PC-3 (cell line): ENCODE data around the gene TRIM21. TPM values are rescaled to one million over a fixed set of nuclear protein-coding genes. Genes with fewer than 3 reads are reported as not detected.

Experiments
- ATAC-seq: fragments of 200-7000 bp; cut with Tn5 transposase; 2 replicates; pipeline ENCODE4 v1.9.1; 2020; ENCODE audit warnings: mild to moderate bottlenecking, moderate library complexity
- BruUV-seq: library from RNA; stranded (reverse); fragments of 400-500 nt; replicated peaks from 2 replicates; lab custom pipeline; 2021; lab: Mats Ljungman, UMichigan
- CTCF ChIA-PET: fragments of 300-600 bp; sonication (Branson Sonifier 250); formaldehyde crosslinking; loops from one replicate; lab custom pipeline; 2022; ENCODE audit warnings: antibody characterized with exemption; lab: Charles Lee
- POLR2A ChIA-PET: fragments of 300-600 bp; sonication (Branson Sonifier 250); formaldehyde crosslinking; loops from one replicate; lab custom pipeline; 2022; ENCODE audit warnings: antibody characterized with exemption; ENCODE audit not compliant: unreplicated experiment; lab: Charles Lee
- DNase-seq: peaks from one replicate; pipeline ENCODE4 v3.0.0-alpha.2; 2015
- H2AFZ ChIP-seq: fragments of 300-600 bp; sonication (generic); 2 replicates; pipeline ENCODE4 v1.6.0; 2016; ENCODE audit warnings: antibody characterized with exemption, low read length
- H3F3A ChIP-seq: fragments of 300-600 bp; sonication (generic); one replicate; pipeline ENCODE4 v1.6.0; 2017; ENCODE audit warnings: antibody characterized with exemption, low read length, control low read depth, mild to moderate bottlenecking; ENCODE audit not compliant: unreplicated experiment
- H3K27ac ChIP-seq: fragments of 300-600 bp; sonication (generic); 2 replicates; pipeline ENCODE4 v1.5.1; 2016; ENCODE audit warnings: mild to moderate bottlenecking, low read length
- H3K27me3 ChIP-seq: fragments of 300-600 bp; sonication (generic); 2 replicates; pipeline ENCODE4 v1.6.1; 2016; ENCODE audit warnings: low read length, mixed read lengths
- H3K36me3 ChIP-seq: fragments of 300-600 bp; sonication (generic); 2 replicates; pipeline ENCODE4 v1.6.1; 2016; ENCODE audit warnings: low read depth, mixed run types, low read length, mixed read lengths
- H3K4me1 ChIP-seq: fragments of 300-600 bp; sonication (generic); 2 replicates; pipeline ENCODE4 v1.5.1; 2016; ENCODE audit warnings: low read length; ENCODE audit not compliant: insufficient read depth
- H3K4me2 ChIP-seq: fragments of 300-600 bp; sonication (generic); 2 replicates; pipeline ENCODE4 v1.6.0; 2016; ENCODE audit warnings: low read length
- H3K4me3 ChIP-seq: fragments of 300-600 bp; sonication (generic); 2 replicates; pipeline ENCODE4 v1.5.1; 2016; ENCODE audit warnings: mild to moderate bottlenecking, low read length, mixed read lengths
- H3K79me2 ChIP-seq: fragments of 300-600 bp; sonication (generic); 2 replicates; pipeline ENCODE4 v1.6.1; 2017; ENCODE audit warnings: low read length, mixed read lengths
- H3K9ac ChIP-seq: fragments of 300-600 bp; sonication (generic); 2 replicates; pipeline ENCODE4 v1.6.0; 2016; ENCODE audit warnings: mild to moderate bottlenecking, low read length
- H3K9me2 ChIP-seq: fragments of 300-600 bp; sonication (generic); replicated peaks from 2 replicates; pipeline ENCODE4 v1.6.1; 2016; ENCODE audit warnings: mixed run types, low read length, mixed read lengths
- H3K9me3 ChIP-seq: fragments of 300-600 bp; sonication (generic); 2 replicates; pipeline ENCODE4 v1.6.1; 2016; ENCODE audit warnings: low read length, mixed read lengths
- H4K20me1 ChIP-seq: fragments of 300-600 bp; sonication (generic); 2 replicates; pipeline ENCODE4 v1.6.1; 2016; ENCODE audit warnings: low read length, mixed read lengths
- EZH2 ChIP-seq: fragments of 300-600 bp; sonication (generic); IDR thresholded peaks from one replicate; pipeline ENCODE4 v1.6.1; 2017; ENCODE audit warnings: antibody characterized with exemption, mild to moderate bottlenecking, low read length; ENCODE audit not compliant: unreplicated experiment
- EZH2phosphoT487 ChIP-seq: fragments of 300-600 bp; sonication (generic); IDR thresholded peaks from 2 replicates; pipeline ENCODE4 v1.6.1; 2018; ENCODE audit warnings: mild to moderate bottlenecking, antibody characterized with exemption, low read length, borderline replicate concordance
- intact Hi-C: fragments of 100-400 bp; cut with micrococcal nuclease; formaldehyde crosslinking; loops from 2 replicates; pipeline ENCODE4 v1.9.0; 2023
- total RNA-seq: library from RNA; depleted of rRNA; stranded (reverse); fragments of >200 nt; gene quantifications from 2 replicates; pipeline ENCODE4 v1.2.3, GENCODE V29; 2014
- TF ChIP-seq, protein P1 (sequence below): fragments of 300-600 bp; sonication (generic); conservative IDR thresholded peaks from 2 replicates; pipeline ENCODE4 v1.5.1; 2017; ENCODE audit warnings: antibody characterized with exemption, low read depth, mild to moderate bottlenecking, low read length

Gene TRIM21
- total RNA-seq, 1 experiment from 2014 or later: 6.9 TPM

- TF ChIP-seq, protein P1, sequence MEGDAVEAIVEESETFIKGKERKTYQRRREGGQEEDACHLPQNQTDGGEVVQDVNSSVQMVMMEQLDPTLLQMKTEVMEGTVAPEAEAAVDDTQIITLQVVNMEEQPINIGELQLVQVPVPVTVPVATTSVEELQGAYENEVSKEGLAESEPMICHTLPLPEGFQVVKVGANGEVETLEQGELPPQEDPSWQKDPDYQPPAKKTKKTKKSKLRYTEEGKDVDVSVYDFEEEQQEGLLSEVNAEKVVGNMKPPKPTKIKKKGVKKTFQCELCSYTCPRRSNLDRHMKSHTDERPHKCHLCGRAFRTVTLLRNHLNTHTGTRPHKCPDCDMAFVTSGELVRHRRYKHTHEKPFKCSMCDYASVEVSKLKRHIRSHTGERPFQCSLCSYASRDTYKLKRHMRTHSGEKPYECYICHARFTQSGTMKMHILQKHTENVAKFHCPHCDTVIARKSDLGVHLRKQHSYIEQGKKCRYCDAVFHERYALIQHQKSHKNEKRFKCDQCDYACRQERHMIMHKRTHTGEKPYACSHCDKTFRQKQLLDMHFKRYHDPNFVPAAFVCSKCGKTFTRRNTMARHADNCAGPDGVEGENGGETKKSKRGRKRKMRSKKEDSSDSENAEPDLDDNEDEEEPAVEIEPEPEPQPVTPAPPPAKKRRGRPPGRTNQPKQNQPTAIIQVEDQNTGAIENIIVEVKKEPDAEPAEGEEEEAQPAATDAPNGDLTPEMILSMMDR: no peak
- TF ChIP-seq EZH2phosphoT487 (no peak), EZH2 (no peak)
- no peaks in the 10 kb centered on the region for H4K20me1 ChIP-seq
- no peak overlapping the region for H3K9ac ChIP-seq
- no TSS peak for BruUV-seq
- ChIA-PET POLR2A (interaction anchor here (1.2 kb wide), 1 partner anchor 27 kb away, joined by 5 read pairs; no protein-coding TSS in a partner anchor), CTCF (no interaction called here)
- intact Hi-C loops: loop anchor here (1.0 to 5.0 kb wide), 2 partner anchors 88 to 207 kb away; partner anchors contain the start of gene OR52K1
- no peaks in the 10 kb centered on the region for H3K9me2 ChIP-seq
- no peaks in the 10 kb centered on the region; the same call in 1 of the 2 replicates for H3K4me1 ChIP-seq
- peak; percentile 32; the same call in 1 of the 2 replicates for ATAC-seq
- H3K27me3 ChIP-seq: no peaks in the 10 kb centered on the region
- no peaks in the 10 kb centered on the region for H3K9me3 ChIP-seq
- peak overlapping the region; percentile 97 for H2AFZ ChIP-seq
- no peak overlapping the region for H3K27ac ChIP-seq
- no peaks in the 10 kb centered on the region for H3K79me2 ChIP-seq
- no peaks in the 10 kb centered on the region for H3F3A ChIP-seq
- DNase-seq: no peak
- H3K4me2 ChIP-seq: peak overlapping the region; percentile 97
- no peaks in the 10 kb centered on the region for H3K36me3 ChIP-seq
- H3K4me3 ChIP-seq: peak overlapping the region; percentile 99
Measured at GRCh38 chr11:4393858-4394223, 339 bp upstream of the TRIM21 start.

DNA sequence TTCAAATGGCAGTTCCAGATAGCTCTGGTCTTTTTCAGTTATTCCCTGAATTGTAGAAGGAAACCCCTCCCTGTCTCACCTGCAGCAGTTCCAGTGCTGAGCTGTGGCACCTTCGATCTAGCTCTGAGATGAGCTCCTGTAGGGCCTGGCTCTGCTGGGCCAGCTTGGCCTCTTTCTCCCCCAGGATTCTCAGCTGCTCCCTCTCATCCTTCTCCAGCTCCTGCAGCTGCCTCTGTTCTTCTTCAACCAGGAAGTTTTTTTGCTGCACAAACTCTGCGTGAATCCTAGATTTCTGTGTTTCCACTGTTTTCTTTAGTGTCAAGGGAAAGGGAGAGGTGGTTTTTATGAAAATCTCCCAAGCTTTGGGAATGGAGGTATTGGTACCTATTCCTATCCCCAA is 5.3 kb downstream of the TRIM21 start:
- TF ChIP-seq EZH2phosphoT487: no peak
- TF ChIP-seq, protein P1: no peak
- TF ChIP-seq EZH2: no peak
- Histone ChIP-seq H4K20me1 (no peaks in the 10 kb centered on the region), H3K9me3 (no peaks in the 10 kb centered on the region), H3K4me1 (peaks cover 9% of the 10 kb centered on the region; the same call in 1 of the 2 replicates), H3F3A (no peaks in the 10 kb centered on the region), H3K79me2 (no peaks in the 10 kb centered on the region), H3K4me3 (no peak overlapping the region), H3K27ac (no peak overlapping the region), H3K9ac (no peak overlapping the region), H3K36me3 (no peaks in the 10 kb centered on the region), H2AFZ (no peak overlapping the region), H3K4me2 (no peak overlapping the region), H3K9me2 (no peaks in the 10 kb centered on the region), H3K27me3 (no peaks in the 10 kb centered on the region)
- ATAC-seq (no peak), DNase-seq (no peak)
- CTCF ChIA-PET: no interaction called here
- intact Hi-C loops: no loop called here
- BruUV-seq: no TSS peak
- POLR2A ChIA-PET: no interaction called here

- H4K20me1 ChIP-seq: no peaks in the 10 kb centered on the region
- no peak overlapping the region for H2AFZ ChIP-seq
- H3K4me2 ChIP-seq: no peak overlapping the region
- no peaks in the 10 kb centered on the region for H3K79me2 ChIP-seq
- no peak overlapping the region for H3K27ac ChIP-seq
- H3K27me3 ChIP-seq: no peaks in the 10 kb centered on the region
- no TSS peak for BruUV-seq
- H3K9me2 ChIP-seq: no peaks in the 10 kb centered on the region
- DNase-seq (peak; percentile 63), ATAC-seq (peak; percentile 99)
- H3K9me3 ChIP-seq: no peaks in the 10 kb centered on the region
- TF ChIP-seq EZH2: no peak
- no peak for TF ChIP-seq EZH2phosphoT487
- TF ChIP-seq, protein P1: no peak
- POLR2A ChIA-PET: no interaction called here
- H3K4me3 ChIP-seq: no peak overlapping the region
- intact Hi-C loops: no loop called here
- no peaks in the 10 kb centered on the region for H3K36me3 ChIP-seq
- CTCF ChIA-PET: no interaction called here
- no peaks in the 10 kb centered on the region for H3F3A ChIP-seq
- peaks cover 9% of the 10 kb centered on the region; the same call in 1 of the 2 replicates for H3K4me1 ChIP-seq
- H3K9ac ChIP-seq: no peak overlapping the region
Measured at GRCh38 chr11:4385978-4386740, 7.3 kb downstream of the TRIM21 start.
